GM12878 (cell line): Measurements from ENCODE around the gene SLC22A7. TPM values are rescaled to one million over a fixed set of nuclear protein-coding genes. Genes with fewer than 3 reads are reported as not detected.

Experiments used
- ATAC-seq: fragments of 200-7000 bp; cut with Tn5 transposase; 3 replicates; pipeline ENCODE4 v1.9.1; 2020; ENCODE audit warnings: mild to moderate bottlenecking, moderate library complexity
- BruUV-seq: library from RNA; stranded (reverse); fragments of 400-500 nt; replicated peaks from 2 replicates; lab custom pipeline; 2021; lab: Mats Ljungman, UMichigan
- CTCF ChIA-PET: fragments of 300-600 bp; sonication (Branson Sonifier 250); formaldehyde crosslinking; extraction: SDS; loops from one replicate; lab custom pipeline; 2021; ENCODE audit warnings: inconsistent platforms; lab: Yijun Ruan, JAX
- POLR2A ChIA-PET: fragments of 350-600 bp; formaldehyde crosslinking; extraction: SDS; loops from one replicate; lab custom pipeline; 2021; ENCODE audit warnings: inconsistent platforms; lab: Charles Lee
- RAD21 ChIA-PET: fragments of 300-600 bp; sonication (Branson Sonifier 250); formaldehyde crosslinking; loops from one replicate; lab custom pipeline; 2023; ENCODE audit warnings: antibody characterized with exemption; ENCODE audit not compliant: unreplicated experiment; lab: Charles Lee
- SMC1A ChIA-PET: fragments of 300-600 bp; sonication (Branson Sonifier 250); formaldehyde crosslinking; loops from one replicate; lab custom pipeline; 2023; ENCODE audit not compliant: unreplicated experiment, uncharacterized antibody; lab: Charles Lee
- DNase-seq: peaks from one replicate; pipeline ENCODE4 v3.0.0-alpha.2; 2011; ENCODE audit warnings: low read depth, low spot score
- FAIRE-seq: peaks from 3 replicates; lab custom pipeline; 2011; peaks lifted over from hg19 to GRCh38; lab: Jason Lieb, UNC
- H2AFZ ChIP-seq: 2 replicates; pipeline ENCODE4 v1.6.0; 2011; ENCODE audit warnings: low read depth, low read length, control low read depth; ENCODE audit not compliant: control insufficient read depth
- H3K27ac ChIP-seq: 2 replicates; pipeline ENCODE4 v1.5.1; 2011; ENCODE audit warnings: control low read depth; ENCODE audit not compliant: control insufficient read depth, insufficient read depth
- H3K27me3 ChIP-seq, 2 experiments: replicated peaks in 1 of 2; 2 replicates each; pipeline versions ENCODE4 v1.6.0 to v1.6.1; 2011; ENCODE audit warnings: low read length in 1 of 2; ENCODE audit not compliant: control insufficient read depth in 2 of 2, insufficient read depth in 2 of 2
- H3K36me3 ChIP-seq, 2 experiments: 2 replicates each; pipeline ENCODE4 v1.5.1; 2011; ENCODE audit warnings: low read length in 1 of 2; ENCODE audit not compliant: control insufficient read depth in 2 of 2, insufficient read depth in 2 of 2
- H3K4me1 ChIP-seq: 2 replicates; pipeline ENCODE4 v1.6.1; 2011; ENCODE audit warnings: mild to moderate bottlenecking, low read length, moderate library complexity, mixed read lengths; ENCODE audit not compliant: control insufficient read depth, insufficient read depth
- H3K4me2 ChIP-seq: 2 replicates; pipeline ENCODE4 v1.6.0; 2011; ENCODE audit warnings: control low read depth; ENCODE audit not compliant: control insufficient read depth, insufficient read depth
- H3K4me3 ChIP-seq: fragments of 200-600 bp; sonication (generic); 2 replicates; pipeline ENCODE4 v1.5.1; 2016
- H3K79me2 ChIP-seq: 2 replicates; pipeline ENCODE4 v1.6.0; 2011; ENCODE audit warnings: low read length; ENCODE audit not compliant: control insufficient read depth, insufficient read depth
- H3K9ac ChIP-seq: 2 replicates; pipeline ENCODE4 v1.8.0; 2011; ENCODE audit warnings: low read length, control low read depth, mixed read lengths; ENCODE audit not compliant: control insufficient read depth, insufficient read depth
- H3K9me3 ChIP-seq: replicated peaks from 3 replicates; pipeline ENCODE4 v1.5.1; 2011; ENCODE audit warnings: mild to moderate bottlenecking, low read length; ENCODE audit not compliant: control insufficient read depth, insufficient read depth
- H4K20me1 ChIP-seq: 2 replicates; pipeline ENCODE4 v1.6.0; 2011; ENCODE audit not compliant: control insufficient read depth, insufficient read depth
- BCL11A ChIP-seq: IDR thresholded peaks from 2 replicates; pipeline ENCODE4 v1.6.1; 2011; ENCODE audit warnings: low read depth, low read length
- CREB1 ChIP-seq: IDR thresholded peaks from 2 replicates; pipeline ENCODE4 v1.6.1; 2012; ENCODE audit warnings: low read depth, mild to moderate bottlenecking, inconsistent platforms
- GATAD2B ChIP-seq: fragments of 450-650 bp; conservative IDR thresholded peaks from 2 replicates; pipeline ENCODE4 v1.6.1; 2017; ENCODE audit warnings: low read depth, mild to moderate bottlenecking, moderate library complexity
- IKZF1 ChIP-seq: fragments of 450-650 bp; conservative IDR thresholded peaks from 2 replicates; pipeline ENCODE4 v1.6.1; 2017; ENCODE audit warnings: antibody characterized with exemption, mild to moderate bottlenecking
- IRF5 ChIP-seq: fragments of 450-650 bp; IDR thresholded peaks from 2 replicates; pipeline ENCODE4 v1.6.1; 2017; ENCODE audit warnings: borderline replicate concordance
- KDM1A ChIP-seq: fragments of 200-600 bp; sonication (generic); IDR thresholded peaks from 2 replicates; pipeline ENCODE4 v1.6.1; 2016; ENCODE audit warnings: borderline replicate concordance
- NFYB ChIP-seq: IDR thresholded peaks from 2 replicates; pipeline ENCODE4 v1.6.1; 2011; ENCODE audit warnings: low read depth, mild to moderate bottlenecking, low read length, improper control_type of control experiment, moderate library complexity; ENCODE audit not compliant: insufficient read depth
- NKRF ChIP-seq: fragments of 450-650 bp; conservative IDR thresholded peaks from 2 replicates; pipeline ENCODE4 v1.6.1; 2017; ENCODE audit warnings: mild to moderate bottlenecking, moderate library complexity
- NR2C1 ChIP-seq: fragments of 450-650 bp; IDR thresholded peaks from 2 replicates; pipeline ENCODE4 v1.6.1; 2017; ENCODE audit warnings: antibody characterized with exemption, mild to moderate bottlenecking, moderate library complexity
- NR2F1 ChIP-seq: fragments of 450-650 bp; conservative IDR thresholded peaks from 2 replicates; pipeline ENCODE4 v1.6.1; 2017; ENCODE audit warnings: mild to moderate bottlenecking
- PBX3 ChIP-seq: IDR thresholded peaks from 2 replicates; pipeline ENCODE4 v1.6.1; 2011; ENCODE audit warnings: mild to moderate bottlenecking, low read depth, low read length, moderate library complexity; ENCODE audit not compliant: insufficient replicate concordance
- PML ChIP-seq: IDR thresholded peaks from 2 replicates; pipeline ENCODE4 v1.6.1; 2012; ENCODE audit warnings: low read length, inconsistent platforms
- POLR2A ChIP-seq: IDR thresholded peaks from 2 replicates; pipeline ENCODE4 v1.6.1; 2011; ENCODE audit warnings: low read depth, mild to moderate bottlenecking, low read length
- POLR2AphosphoS5 ChIP-seq: IDR thresholded peaks from 2 replicates; pipeline ENCODE4 v1.6.1; 2011; ENCODE audit warnings: mild to moderate bottlenecking, low read length, inconsistent platforms
- ZNF687 ChIP-seq: fragments of 450-650 bp; IDR thresholded peaks from 2 replicates; pipeline ENCODE4 v1.6.1; 2017; ENCODE audit warnings: mild to moderate bottlenecking, moderate library complexity
- ZZZ3 ChIP-seq: IDR thresholded peaks from 2 replicates; pipeline ENCODE4 v1.6.1; 2011; ENCODE audit warnings: low read depth; ENCODE audit not compliant: control insufficient read depth, insufficient read length
- WGBS: methylation state at CpG from one replicate; pipeline ENCODE4 v1.1.6; 2016; ENCODE audit warnings: low lambda C conversion rate; ENCODE audit not compliant: insufficient replicate concordance, insufficient coverage; ENCODE audit errors: missing lambda C conversion rate; 5-methylcytosine and 5-hydroxymethylcytosine counted together
- in situ Hi-C: fragments of 300-500 bp; cut with MboI; formaldehyde crosslinking; loops from 9 replicates; pipeline ENCODE4 v1.14.3; 2018; ENCODE audit warnings: mixed read lengths
- intact Hi-C: fragments of 100-400 bp; cut with micrococcal nuclease; formaldehyde crosslinking; loops from one replicate; pipeline ENCODE4 v1.14.2; 2022; ENCODE audit not compliant: unreplicated experiment
- polyA plus RNA-seq, 11 experiments: library from polyadenylated mRNA; depleted of rRNA in 4 of 11; unstranded in 6 of 11; stranded (reverse) in 5 of 11; fragments of >200 nt; fragmentation: Nextera tagmentation in 4 of 11; fragmentation: Illumina TruSeq in 1 of 11; extraction: Ambion mirVana in 4 of 11; extraction: Trizol in 1 of 11; gene quantifications; 1 replicate in 1 of 11; 2 replicates in 10 of 11; pipeline versions ENCODE4 v1.2.1 to v1.2.3, GENCODE V29; 2011 to 2016; ENCODE audit warnings: inconsistent platforms in 2 of 11, missing spikeins in 2 of 11, low read depth in 1 of 11
- total RNA-seq, 4 experiments: library from RNA; depleted of rRNA in 3 of 4; stranded (reverse); fragments of >200 nt in 3 of 4; fragmentation: Illumina TruSeq in 1 of 4; extraction: Trizol in 1 of 4; gene quantifications; 2 replicates each; pipeline versions ENCODE4 v1.2.1 to v1.2.3, GENCODE V29; 2013 to 2021

The SLC22A7 gene
- total and polyA plus RNA-seq, 10 of the 15 experiments (the other 5 are each of a cell fraction or from before 2014, with no cell fraction given), result 0.08 to 0.31 TPM; not detected in 8

GRCh38 chr6:43250992-43251373 is 47.1 kb upstream of the SLC22A7 start (continued):
- TF ChIP-seq PBX3, result peak; percentile 90
- no peak for TF ChIP-seq IRF5

GRCh38 chr6:43253401-43253800 is 44.7 kb upstream of the SLC22A7 start:
- ChIA-PET RAD21 (interaction anchor here (1.1 to 1.2 kb wide), 2 partner anchors 24 to 110 kb away, joined by 3 read pairs; partner anchors contain the start of gene DNPH1), SMC1A (no interaction called here), CTCF (interaction anchor here (0.7 kb wide), 1 partner anchor 144 kb away, joined by 4 read pairs; no protein-coding TSS in a partner anchor), POLR2A (no interaction called here)
- intact Hi-C loops (no loop called here), in situ Hi-C loops (no loop called here)
- H3K9ac ChIP-seq, result no peak overlapping the region
- no peak overlapping the region for H3K27ac ChIP-seq
- H2AFZ ChIP-seq, result no peak overlapping the region
- H3K4me1 ChIP-seq, result peaks cover 16% of the 10 kb centered on the region
- no peak for DNase-seq
- 0 out of 4 replicates have a peak, but pooled peaks cover 0 to 3% of the 10 kb centered on the region in 2 experiments for H3K27me3 ChIP-seq
- H4K20me1 ChIP-seq, result no peaks in the 10 kb centered on the region
- H3K4me3 ChIP-seq, result no peak overlapping the region
- BruUV-seq, result no TSS peak
- no peaks in the 10 kb centered on the region for H3K79me2 ChIP-seq
- H3K9me3 ChIP-seq, result no peaks in the 10 kb centered on the region
- no peak overlapping the region for H3K4me2 ChIP-seq
- WGBS, result 95% methylated on average over 11 of the region's 11 CpGs
- H3K36me3 ChIP-seq, result no peaks in the 10 kb centered on the region
- FAIRE-seq, result no peak
- no peak for ATAC-seq
- no peak for TF ChIP-seq IKZF1
- TF ChIP-seq GATAD2B, result no peak
- TF ChIP-seq CREB1, result no peak
- TF ChIP-seq POLR2A, result no peak
- no peak for TF ChIP-seq POLR2AphosphoS5
- TF ChIP-seq NR2C1, result no peak
- TF ChIP-seq NR2F1, result no peak
- no peak for TF ChIP-seq BCL11A
- TF ChIP-seq PML, result no peak
- TF ChIP-seq ZNF687, result no peak
- TF ChIP-seq ZZZ3, result no peak
- no peak for TF ChIP-seq NFYB
- no peak for TF ChIP-seq KDM1A
- no peak for TF ChIP-seq NKRF
